ENCODE measurements around the gene BCL2L15. TPM values are rescaled to one million over a fixed set of nuclear protein-coding genes. Genes with fewer than 3 reads are reported as not detected.

The BCL2L15 gene
- 0.37 and 4.4 TPM in 2 replicates for total RNA-seq
- 0.26 TPM for polyA plus RNA-seq (2012)

DNA sequence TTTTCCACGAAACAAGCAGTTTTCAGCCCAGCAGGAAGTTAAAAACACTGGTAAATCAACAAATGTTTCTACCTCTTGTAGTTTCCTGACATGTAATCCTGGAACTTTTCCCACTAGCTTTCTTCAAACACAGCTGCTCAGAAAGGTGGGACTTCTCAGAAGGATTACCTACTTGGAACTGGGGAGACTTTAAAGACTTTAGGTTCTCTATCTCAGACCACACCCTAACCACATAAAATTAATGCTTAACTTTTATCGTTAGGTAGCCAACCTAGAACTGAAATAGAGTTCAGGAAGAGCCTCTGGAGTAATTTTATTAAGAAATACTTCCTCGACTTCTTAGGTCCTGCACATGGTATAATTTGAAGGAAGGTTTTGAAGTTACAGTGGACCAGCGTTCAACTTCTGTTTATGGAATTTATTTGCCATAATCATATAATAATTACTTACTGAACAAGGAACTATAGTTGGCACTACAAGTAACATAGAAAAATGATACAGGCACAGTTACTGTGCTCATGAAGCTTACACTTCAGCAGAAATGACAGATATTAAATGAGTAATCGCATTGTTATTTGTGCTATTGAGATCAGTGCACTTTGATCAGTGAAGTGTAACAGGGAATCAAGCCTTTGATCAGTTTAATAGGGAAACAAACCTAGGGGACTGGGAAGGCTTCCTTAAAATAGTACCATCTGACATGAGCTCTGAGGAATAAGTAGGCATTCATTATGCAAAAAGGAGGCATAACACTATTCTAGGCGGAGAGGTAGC is at the start of gene BCL2L15:
TSS of gene BCL2L15 (minus strand) at position 180 of the 774 bp plus-strand sequence. CDS start 206 bp downstream, outside the sequence.
- no peak for DNase-seq (ENCODE audit: low read depth)

DNA sequence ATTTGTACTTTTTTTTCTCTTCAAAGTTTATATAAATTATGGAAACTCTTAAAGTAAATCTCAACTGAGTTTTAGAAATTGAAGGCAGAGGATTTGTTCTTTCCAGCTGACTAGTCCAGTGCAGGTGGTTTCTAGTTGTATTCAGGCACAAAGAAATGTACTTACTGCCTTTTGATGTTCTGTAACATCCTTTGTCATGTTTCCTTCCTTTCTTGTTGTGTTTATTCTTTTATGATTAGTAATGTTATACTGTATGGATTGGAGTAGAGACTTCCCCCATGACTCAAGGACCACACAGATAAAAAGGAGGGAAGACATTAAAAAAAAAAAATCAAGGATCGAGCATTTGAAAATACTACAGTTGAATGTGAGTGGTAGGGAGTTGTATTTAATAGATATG is 49.8 kb upstream of the BCL2L15 start:
- no peak for DNase-seq (ENCODE audit: low read depth)

DNA sequence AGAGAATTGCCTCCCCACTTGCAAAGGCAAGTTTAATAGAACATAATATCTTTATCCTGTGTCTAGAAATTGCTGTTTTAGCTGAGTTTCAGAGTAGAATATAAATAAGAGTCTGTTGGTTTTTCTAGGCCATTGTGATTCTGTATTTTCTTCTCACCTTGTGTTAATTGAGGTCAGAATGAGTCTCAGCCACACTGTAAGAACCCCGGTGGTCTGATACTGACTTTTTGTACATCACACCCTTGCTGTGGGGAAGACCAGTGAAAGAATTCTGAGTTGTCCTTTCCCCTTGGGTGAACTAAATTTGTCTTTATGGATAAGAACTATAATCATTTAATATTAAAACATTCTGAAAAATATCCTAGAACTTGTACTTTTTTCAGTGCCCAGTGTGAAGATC is 48.6 kb upstream of the BCL2L15 start:
- no peak for DNase-seq (ENCODE audit: low read depth)

DNA sequence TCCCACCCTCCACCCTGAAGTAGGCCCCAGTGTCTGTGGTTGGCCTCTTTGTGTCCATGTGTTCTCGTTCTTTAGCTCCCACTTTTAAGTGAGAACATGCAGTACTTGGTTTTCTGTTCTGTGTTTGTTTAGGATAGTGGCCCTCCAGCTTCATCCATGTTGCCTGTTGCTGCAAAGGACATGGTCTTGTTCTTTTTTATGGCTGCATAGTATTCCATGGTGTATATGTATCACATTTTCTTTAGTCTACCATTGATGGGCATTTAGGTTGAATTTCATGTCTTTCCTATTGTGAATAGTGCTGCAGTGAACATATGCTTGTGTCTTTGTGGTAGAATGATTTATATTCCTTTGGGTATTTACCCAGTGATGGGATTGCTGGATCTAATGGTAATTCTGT is 47.8 kb upstream of the BCL2L15 start:
- no peak for DNase-seq (ENCODE audit: low read depth)

DNA sequence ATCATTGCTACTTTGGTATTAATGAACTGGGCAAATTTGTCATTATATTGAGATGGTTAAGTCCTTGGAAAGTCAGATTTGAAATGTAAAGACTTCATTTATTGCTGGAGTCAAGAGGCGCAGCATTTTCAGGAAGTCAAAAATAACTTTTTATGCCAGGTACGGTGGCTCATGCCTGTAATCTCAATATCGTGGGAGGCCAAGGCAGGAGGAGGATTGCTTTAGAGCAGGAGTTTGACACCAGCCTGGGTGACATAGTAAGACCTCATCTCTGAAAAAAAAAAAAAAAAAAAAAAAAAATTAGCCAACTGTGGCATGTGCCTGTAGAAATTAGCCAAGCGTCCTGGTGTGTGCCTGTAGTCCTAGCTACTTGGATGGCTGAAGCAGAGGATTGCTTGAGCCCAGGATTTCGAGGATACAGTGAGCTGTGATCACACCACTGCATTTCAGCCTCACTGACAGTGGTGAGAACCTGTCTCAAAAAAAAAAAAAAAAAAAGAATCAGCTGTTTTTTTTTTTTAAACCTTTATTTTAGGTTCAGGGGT is 47.2 kb upstream of the BCL2L15 start:
- DNase-seq (ENCODE audit: low read depth) = no peak

DNA sequence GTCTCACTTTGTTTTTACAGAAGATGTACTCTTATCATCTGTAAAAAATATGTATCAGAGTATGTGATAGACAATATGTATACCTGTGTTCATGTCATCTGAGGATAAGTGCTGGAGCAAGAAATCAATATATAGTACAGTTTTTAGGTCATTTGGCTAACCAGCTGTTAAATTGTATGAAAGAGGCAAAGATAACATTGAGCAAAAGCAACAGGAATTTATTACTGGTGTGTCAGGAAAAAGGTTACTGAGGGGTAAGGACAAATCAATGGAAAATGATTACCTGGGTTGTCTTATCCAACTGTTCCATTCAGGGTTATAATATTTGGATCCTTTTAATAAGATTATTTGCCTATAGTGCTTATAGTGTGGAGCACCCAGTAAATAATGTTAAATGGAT is 46.6 kb upstream of the BCL2L15 start:
- DNase-seq (ENCODE audit: low read depth) = no peak

DNA sequence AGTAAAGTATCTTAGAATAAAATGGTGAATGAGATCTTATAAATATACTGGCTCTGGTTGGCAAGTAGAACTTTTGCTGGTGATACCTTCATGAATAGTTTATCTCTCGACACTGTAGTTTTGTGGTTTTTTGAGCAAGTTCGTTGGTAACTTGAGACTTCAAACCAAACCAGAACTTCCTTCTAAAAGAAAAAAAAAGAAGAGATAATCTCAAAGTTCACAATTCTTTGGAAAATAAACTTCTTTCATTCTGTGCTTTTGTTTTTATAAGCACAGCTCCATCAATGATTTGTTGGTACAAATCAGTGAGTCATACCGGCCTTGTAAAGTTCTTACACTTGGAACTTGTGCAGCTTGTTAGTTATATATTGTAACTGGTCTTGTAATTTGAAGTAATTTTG is 44.1 kb upstream of the BCL2L15 start:
- DNase-seq (ENCODE audit: low read depth) = peak; percentile 45

DNA sequence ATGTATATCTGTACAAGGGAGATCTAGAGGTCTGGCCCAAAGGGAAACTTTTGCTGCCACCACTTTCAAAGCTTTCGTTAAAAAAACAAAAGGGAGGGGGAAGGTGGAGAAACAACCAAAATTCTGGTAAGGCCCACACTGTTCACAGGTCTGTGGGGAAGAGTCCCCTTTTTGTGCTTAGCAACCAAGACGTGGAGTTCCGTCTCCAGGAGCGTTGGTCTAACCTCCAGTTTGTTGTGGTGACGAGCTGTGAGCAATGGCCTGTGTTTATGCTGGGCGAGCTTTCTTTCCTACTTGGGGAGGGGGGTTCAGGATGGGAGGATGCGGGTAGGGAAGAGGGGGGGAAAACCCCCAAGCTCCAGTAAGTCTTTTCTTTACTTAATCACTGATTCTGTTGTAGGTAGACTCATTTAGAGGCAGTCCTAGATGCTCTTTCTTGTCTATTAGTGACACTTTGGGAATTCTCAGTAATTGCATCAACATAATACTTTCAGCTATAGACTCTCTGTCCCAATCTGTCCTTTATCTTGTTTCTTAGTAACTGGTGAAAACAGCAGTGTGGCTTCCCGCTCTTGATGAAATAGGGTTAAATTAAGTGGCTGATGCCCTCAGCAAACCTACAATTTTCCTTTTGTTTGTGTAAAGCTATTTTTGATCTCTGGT is 43.2 kb upstream of the BCL2L15 start:
- peak; percentile 46 for DNase-seq (ENCODE audit: low read depth)

DNA sequence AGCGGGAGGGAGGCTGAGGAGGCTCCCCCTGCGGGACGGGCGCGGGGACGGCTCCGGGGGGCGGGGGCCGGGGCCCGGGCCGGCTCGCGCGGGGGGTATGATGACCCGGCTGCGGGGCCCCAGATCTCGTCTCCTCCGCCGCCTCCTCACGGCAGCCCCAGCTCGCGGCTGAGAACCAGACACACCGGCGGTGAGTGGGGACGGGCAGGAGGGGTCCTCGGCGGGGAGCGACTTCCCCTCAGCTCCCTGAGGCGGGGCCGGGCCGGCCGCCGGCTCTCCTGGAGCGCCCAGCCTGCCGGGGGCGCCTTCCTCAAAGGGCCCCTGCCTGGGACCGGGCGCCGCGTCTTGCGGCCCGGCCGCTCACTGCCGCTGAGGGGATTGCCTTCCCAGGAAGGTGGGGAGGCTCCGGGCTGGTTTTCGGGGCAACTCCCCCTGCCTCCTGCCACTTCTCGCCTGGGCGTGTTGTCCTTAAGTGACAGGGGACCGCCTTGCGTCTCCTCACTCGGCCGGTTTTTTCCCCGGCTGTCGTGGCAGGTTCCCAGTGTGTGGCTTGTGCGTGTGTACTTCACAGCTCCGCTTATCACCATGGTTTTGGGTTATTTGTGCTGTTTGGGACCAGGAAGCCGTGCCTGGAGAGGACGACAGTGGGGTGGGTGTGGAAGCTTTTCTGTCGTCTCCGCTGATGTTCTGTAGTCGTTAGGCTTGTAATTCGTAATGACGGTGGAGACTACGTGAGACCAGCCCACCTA is 42.5 kb upstream of the BCL2L15 start:
- peak; percentile 51 for DNase-seq (ENCODE audit: low read depth)

DNA sequence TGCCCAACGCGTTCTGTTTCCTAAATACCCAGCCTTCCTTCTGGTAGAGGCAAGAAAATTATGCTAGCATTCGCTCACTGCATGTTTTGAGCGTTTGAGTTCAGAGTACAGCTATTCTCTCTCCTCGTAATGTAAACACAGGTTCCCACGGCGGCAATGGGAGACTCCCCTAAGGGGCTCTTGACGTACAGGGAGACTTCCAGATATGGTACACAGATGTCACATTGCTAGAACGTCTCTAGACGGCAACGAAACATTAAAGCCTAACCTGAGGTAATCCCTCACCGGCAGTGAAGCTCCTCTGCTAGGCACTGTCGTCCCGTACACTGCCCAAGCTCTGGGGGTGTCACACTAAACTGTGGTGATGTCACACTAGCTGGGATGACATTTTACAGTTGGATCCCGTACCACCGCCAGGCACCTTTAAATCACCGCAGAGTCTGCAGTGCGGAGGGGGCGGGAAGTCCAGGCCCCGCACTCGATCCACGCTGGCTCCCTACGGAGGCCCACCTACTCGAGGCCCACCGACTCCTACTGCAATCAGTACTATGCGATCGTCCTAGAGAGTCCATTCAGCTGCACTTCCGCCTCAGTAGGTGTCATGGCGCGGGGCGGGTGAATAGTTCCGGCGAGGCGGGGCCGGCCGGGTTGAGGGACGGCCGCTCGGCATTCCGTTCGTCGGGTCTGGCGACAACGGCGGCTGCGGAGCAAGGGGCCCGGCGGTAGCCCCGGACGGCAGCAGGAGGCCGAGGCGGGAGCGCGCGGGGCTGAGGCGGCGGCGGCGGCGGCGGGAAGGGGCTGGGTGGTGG is 41.8 kb upstream of the BCL2L15 start, which contains the start of gene HIPK1:
TSS of gene HIPK1 (plus strand) at position 384 of the 809 bp plus-strand sequence.
- DNase-seq (ENCODE audit: low read depth) = peak; percentile 94

DNA sequence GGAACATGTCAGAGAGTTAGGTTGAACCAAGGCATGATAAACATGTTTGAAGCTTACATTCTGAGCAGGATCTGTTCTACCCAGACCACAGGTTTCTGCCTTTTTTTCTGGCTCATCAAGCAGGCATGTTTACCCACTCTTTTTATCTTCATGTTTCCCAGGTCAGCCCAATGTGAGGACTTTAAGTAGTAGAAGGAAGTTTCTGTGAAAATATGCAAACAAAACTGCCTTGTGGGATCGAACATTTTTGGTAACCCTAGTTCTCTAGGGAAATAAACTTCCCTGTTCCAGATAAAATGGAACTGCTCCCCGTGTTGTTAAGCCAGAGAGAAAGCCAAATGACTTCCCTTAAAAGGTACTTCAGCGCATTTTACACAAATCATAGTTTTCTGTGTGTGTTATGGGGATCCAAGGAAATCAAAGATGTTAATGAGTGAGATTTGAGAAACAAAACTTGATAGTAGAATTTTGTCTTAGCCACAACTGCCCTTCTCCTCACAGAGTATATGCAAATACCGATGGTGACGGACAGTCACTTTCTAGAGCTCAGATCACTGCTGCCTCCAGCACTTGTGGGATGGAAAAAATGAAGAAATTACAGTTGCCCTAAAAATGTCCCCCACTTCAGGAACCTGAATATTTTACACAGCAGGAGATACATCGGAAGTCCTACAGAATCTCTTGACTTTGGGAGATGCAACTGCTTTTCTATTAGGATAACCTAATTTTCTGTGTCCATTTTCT is 41.0 kb upstream of the BCL2L15 start:
- DNase-seq (ENCODE audit: low read depth) = peak; percentile 9

DNA sequence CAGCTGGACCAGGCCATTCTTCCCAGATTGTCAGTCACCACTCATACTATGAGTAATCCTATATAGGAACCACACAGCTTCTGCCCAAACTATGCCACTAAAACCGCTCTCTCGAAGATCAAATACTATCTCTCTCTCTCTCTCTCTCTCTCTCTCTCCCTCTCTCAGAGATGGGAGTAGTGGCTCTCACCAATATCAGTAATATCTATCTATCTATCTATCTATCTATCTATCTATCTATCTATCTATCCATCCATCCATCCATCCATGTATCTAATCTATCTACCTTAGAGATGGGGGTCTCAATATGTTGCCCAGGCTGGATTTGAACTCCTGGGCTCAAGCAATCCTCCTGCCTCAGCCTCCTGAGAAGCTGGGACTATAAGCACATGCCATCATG is 37.1 kb upstream of the BCL2L15 start:
- no peak for DNase-seq (ENCODE audit: low read depth)

DNA sequence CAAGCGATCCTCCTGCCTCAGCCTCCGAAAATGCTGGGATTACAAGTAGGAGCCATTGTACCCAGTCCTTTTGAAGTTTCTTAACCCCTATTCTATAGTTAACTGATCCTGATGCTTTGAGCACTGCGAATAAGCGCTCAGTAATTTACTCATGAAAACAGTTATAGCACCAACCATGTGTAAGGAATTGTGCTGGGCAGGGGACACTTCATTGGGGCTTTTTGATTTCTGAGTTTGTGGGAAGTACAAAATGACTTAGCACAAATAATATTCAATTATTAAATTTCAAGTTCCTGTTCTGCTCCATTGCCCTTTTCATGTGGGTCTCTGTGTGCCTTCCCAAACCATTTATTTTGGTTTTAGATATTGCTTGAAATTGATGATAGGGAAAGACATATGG is 35.6 kb upstream of the BCL2L15 start:
- DNase-seq (ENCODE audit: low read depth) = no peak

DNA sequence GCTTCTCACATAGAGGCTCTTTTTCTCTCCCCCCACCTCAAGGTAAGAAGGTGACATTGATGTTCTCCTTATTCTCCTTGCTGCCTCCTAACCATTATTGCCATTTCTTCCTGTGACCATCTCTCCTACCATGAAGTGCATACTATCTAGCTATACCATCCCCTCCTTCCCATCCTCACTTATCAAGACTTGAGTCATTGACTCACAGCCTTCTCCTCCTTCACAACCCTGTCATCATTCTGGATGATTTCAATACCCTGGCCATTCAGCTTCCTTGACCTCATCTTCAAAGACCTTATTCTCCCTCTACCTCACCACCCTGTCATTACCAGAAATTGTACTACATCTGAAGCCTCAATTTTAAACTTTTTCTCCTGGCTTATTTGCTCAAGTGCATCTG is 30.9 kb upstream of the BCL2L15 start:
- no peak for DNase-seq (ENCODE audit: low read depth)

DNA sequence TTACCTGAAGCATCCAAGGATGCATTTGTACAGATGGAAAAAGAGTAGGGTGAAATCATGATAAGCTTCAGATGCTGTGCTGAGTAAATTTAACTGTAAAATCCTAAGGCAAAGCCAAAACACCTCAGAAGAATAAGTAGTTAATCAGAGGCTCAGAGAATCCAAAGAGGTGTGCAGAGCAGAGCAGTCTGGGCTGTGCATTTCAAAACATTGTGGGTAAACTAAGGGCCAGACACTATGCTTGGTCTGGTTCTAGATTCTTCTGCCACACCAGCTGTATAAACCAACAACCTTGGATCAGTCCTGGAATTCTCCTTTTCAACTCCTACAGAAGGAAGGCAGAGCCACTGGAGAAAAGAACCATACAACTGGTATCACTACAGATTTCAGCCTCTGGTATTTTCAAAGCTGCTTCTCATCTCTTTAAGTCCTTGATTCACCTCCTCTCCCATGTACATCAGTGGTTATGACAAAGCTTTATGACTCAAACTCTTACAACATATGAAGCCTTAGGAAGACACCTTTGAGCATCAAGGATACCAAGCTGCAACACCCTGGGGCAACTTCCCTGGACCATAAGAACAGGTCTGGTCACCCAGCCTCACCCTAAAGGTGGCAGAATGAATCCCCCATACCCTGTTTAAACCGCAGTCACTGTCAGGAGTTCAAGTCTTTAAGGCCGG is 30.2 kb upstream of the BCL2L15 start:
- no peak for DNase-seq (ENCODE audit: low read depth)

DNA sequence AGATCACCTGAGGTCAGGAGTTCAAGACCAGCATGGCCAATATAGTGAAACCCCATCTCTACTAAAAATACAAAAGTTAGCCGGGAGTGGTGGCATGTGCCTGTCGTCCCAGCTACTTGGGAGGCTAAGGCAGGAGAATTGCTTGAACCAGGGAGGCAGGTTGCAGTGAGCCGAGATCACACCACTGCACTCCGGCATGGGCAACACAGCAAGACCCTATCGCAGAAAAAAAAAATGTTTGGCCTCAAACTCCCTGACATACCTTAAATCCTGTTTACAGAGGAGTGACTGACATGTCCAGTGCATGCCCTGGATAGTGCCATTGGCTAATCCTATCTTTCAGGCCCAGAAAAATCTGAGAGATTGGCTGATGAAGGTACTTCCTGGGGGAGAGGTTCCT is 29.6 kb upstream of the BCL2L15 start:
- no peak for DNase-seq (ENCODE audit: low read depth)

DNA sequence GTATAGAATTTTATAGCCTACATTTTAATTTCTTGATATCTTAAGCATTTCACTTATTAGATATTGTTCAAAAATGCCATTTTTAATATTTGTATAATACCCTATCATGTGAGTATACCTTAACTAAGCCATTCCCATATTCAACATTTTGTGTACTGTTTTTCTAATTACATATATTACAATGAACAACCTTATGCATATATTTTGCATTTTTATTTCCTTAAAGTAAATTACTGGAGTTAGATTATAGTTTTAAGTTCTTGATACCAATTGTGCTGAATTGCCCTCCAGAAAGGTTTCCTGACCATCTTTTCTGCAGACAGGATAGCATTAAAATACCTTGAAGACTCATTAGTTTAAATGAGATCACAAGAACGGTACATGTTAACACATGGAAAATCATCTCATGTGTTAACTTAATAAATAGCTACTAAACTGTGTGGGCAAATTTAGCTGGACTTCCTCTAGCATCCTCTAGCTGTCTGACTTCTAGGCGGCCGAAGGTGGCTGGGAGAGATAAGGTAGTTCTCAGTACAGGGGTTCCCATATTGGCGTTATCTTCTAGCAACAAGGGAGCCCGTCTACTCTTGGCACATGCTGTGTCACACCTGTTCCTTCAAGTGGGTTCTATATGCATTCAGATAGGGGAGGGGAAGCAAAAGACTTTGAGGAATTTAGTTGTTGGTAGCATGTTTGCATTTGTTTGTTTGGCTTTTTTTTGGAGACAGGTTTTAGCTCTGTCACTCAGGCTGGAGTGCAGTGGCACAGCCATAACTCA is 26.7 kb upstream of the BCL2L15 start:
- DNase-seq (ENCODE audit: low read depth) = no peak

DNA sequence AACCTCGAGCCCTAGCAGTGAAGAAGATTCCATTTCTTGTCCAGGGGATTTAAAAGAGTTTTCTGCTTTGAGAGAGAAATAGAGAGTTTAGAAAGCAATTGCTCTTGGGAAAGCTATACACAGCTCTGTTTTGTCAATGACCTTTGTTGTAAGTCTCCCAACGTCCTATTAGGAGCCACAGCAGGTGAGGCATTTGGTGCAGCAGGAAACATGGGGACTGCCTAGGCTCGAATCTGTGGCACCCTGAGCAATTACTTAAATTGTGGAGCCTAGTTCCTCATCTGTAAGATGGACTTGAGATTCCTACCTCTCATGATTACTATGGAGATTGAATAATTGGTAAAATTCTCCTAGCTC is 25.9 kb upstream of the BCL2L15 start:
- DNase-seq (ENCODE audit: low read depth) = no peak
